GM18519 (cell line): ENCODE data around the gene TDRD6.

Experiments used
- ATAC-seq: cut with Tn5 transposase; IDR thresholded peaks from one replicate; pipeline ENCODE4 v1.9.1; 2021; ENCODE audit warnings: mild to moderate bottlenecking, moderate library complexity; ENCODE audit not compliant: unreplicated experiment, low FRiP score

TDRD6 gene

GRCh38 chr6:46688117-46688965 lies 656 bp downstream of the TDRD6 start:
- no peak for ATAC-seq

GRCh38 chr6:46688966-46689335 lies 1.3 kb downstream of the TDRD6 start:
- ATAC-seq, result no peak

- ATAC-seq, result no peak
Observed at GRCh38 chr6:46689657-46690056, 2.0 kb downstream of the TDRD6 start.

- ATAC-seq, result no peak
Observed at GRCh38 chr6:46690141-46690755, 2.6 kb downstream of the TDRD6 start.

- no peak for ATAC-seq
Observed at GRCh38 chr6:46690911-46691451, 3.3 kb downstream of the TDRD6 start.

- ATAC-seq, result no peak
Observed at GRCh38 chr6:46699970-46700369, 12.3 kb downstream of the TDRD6 start.

- ATAC-seq, result no peak
Observed at GRCh38 chr6:46704562-46704961, 16.9 kb downstream of the TDRD6 start.

- no peak for ATAC-seq
Observed at GRCh38 chr6:46706464-46706863, 18.8 kb downstream of the TDRD6 start.

- no peak for ATAC-seq
Observed at GRCh38 chr6:46711491-46711890, 23.8 kb downstream of the TDRD6 start.

GRCh38 chr6:46715141-46715540 lies 27.5 kb downstream of the TDRD6 start:
- ATAC-seq, result no peak

GRCh38 chr6:46719099-46719498 lies 31.4 kb downstream of the TDRD6 start:
- ATAC-seq, result no peak

GRCh38 chr6:46720401-46720800 lies 32.7 kb downstream of the TDRD6 start:
- no peak for ATAC-seq

- no peak for ATAC-seq
Observed at GRCh38 chr6:46729787-46730326, 42.2 kb downstream of the TDRD6 start.

- no peak for ATAC-seq
Observed at GRCh38 chr6:46730921-46731461, 43.3 kb downstream of the TDRD6 start.

GRCh38 chr6:46733341-46733801 lies 45.7 kb downstream of the TDRD6 start:
- no peak for ATAC-seq

- ATAC-seq, result no peak
Observed at GRCh38 chr6:46734867-46735719, 47.4 kb downstream of the TDRD6 start, which contains the start of gene PLA2G7. Gene PLA2G7, minus strand, starts transcription at chr6:46735375. Its CDS starts 12,484 bp downstream, at chr6:46722891.

- no peak for ATAC-seq
Observed at GRCh38 chr6:46735720-46736031, 48.0 kb downstream of the TDRD6 start.

GRCh38 chr6:46736906-46737305 lies 49.2 kb downstream of the TDRD6 start:
- ATAC-seq, result no peak

GRCh38 chr6:46741482-46741881 lies 53.8 kb downstream of the TDRD6 start:
- no peak for ATAC-seq

GRCh38 chr6:46741910-46742309 lies 54.2 kb downstream of the TDRD6 start:
- no peak for ATAC-seq
